Coronary artery (tissue), 2 donors: Measurements from ENCODE around the gene DENND2C.

Experiments used
- DNase-seq: peaks from one replicate; pipeline ENCODE4 v3.0.0-alpha.2; 2017; ENCODE audit warnings: low spot score
- H3K27ac ChIP-seq, 2 donors: fragments of 200-600 bp; sonication (generic); one replicate each; pipeline ENCODE4 v1.5.1; 2016 to 2019
- H3K4me3 ChIP-seq: fragments of 200-600 bp; sonication (generic); 2 replicates; pipeline ENCODE4 v1.5.1; 2016; ENCODE audit warnings: mild to moderate bottlenecking, moderate library complexity
- CTCF ChIP-seq: fragments of 200-600 bp; sonication (generic); IDR thresholded peaks from one replicate; pipeline ENCODE4 v1.5.1; 2019; ENCODE audit warnings: antibody characterized with exemption

Gene DENND2C

GRCh38 chr1:114535401-114535800 is 134.4 kb downstream of the DENND2C start:
- H3K4me3 ChIP-seq, result no peak overlapping the region
- no peak for TF ChIP-seq CTCF
- no peak for DNase-seq
- H3K27ac ChIP-seq, result no peak overlapping the region
